Measurements from ENCODE around the gene MED12L.

The MED12L gene

DNA sequence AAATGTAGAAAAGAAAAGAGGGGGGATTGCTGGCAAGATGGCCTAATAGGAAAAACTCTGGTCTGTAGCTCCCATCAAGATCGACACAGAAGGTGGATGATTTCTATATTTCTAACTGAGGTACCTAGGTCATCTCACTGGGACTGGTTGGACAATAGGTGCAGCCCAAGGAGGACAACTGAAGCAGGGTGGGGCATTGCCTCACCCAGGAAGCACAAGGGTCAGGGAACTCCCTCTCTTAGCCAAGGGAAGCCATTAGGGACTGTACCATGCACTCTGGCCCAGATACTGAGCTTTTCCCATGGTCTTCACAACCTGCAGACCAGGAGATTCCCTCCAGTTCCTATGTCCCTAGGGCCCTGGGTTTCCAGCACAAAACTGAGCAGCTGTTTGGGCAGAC is 398.0 kb downstream of the MED12L start:
- in situ Hi-C loops (cut with MboI; ENCODE audit: low pct_unique_long_range_greater_than_20kb, low sequenced_read_pairs): no loop called here
- no peak for DNase-seq

DNA sequence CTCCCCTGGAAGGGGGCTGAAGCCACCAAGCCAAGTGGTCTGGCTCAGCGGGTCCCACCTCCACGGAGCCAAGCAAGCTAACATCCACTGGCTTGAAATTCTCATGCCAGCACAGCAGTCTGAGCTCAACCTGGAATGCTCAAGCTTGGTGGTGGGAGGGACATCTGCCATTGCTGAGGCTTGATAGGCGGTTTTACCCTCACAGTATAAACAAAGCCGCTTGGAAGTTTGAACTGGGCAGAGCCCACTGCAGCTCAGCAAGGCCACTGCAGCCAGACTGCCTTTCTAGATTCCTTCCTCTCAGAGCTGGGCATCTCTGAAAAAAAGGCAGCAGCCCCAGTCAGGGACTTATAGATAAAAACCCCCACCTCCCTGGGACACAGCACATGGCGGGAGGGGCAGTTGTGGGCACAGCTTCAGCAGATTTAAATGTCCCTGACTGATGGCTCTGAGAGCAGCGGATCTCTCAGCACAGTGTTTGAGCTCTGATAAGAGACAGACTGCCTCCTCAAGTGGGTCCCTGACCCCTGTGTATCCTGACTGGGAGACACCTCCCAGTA is 398.6 kb downstream of the MED12L start:
- no peak for DNase-seq
- in situ Hi-C loops (cut with MboI; ENCODE audit: low pct_unique_long_range_greater_than_20kb, low sequenced_read_pairs): no loop called here
